IMR-90 (cell line): ENCODE data around the gene GOLT1B. TPM values are rescaled to one million over a fixed set of nuclear protein-coding genes. Genes with fewer than 3 reads are reported as not detected.

Experiments
- ATAC-seq: fragments of 200-7000 bp; cut with Tn5 transposase; 2 replicates; pipeline ENCODE4 v1.9.1; 2020; ENCODE audit warnings: low read depth, mild to moderate bottlenecking, moderate library complexity
- BruUV-seq: library from RNA; stranded (reverse); fragments of 400-500 nt; replicated peaks from 2 replicates; lab custom pipeline; 2021; lab: Mats Ljungman, UMichigan
- CTCF ChIA-PET: fragments of 300-600 bp; formaldehyde crosslinking; extraction: SDS; loops from one replicate; lab custom pipeline; 2021; ENCODE audit warnings: antibody characterized with exemption; lab: Yijun Ruan, JAX
- POLR2A ChIA-PET: fragments of 300-600 bp; sonication (Branson Sonifier 250); formaldehyde crosslinking; loops from one replicate; lab custom pipeline; 2022; ENCODE audit warnings: antibody characterized with exemption; ENCODE audit not compliant: unreplicated experiment; lab: Charles Lee
- DNase-seq: peaks from one replicate; pipeline ENCODE4 v3.0.0; 2013
- H2AFZ ChIP-seq: replicated peaks from 2 replicates; pipeline ENCODE3; 2013; ENCODE audit warnings: low read length, mild to moderate bottlenecking; ENCODE audit not compliant: poor library complexity
- H2AK5ac ChIP-seq: 2 replicates; pipeline ENCODE4 v1.6.1; 2013; ENCODE audit warnings: low read depth, low read length, inconsistent platforms
- H2AK9ac ChIP-seq: replicated peaks from 2 replicates; pipeline ENCODE3; 2013; ENCODE audit warnings: mild to moderate bottlenecking, low read depth, low read length, moderate library complexity; ENCODE audit not compliant: poor library complexity
- H2BK120ac ChIP-seq: 2 replicates; pipeline ENCODE4 v1.6.1; 2013; ENCODE audit warnings: low read depth, low read length, inconsistent platforms
- H2BK15ac ChIP-seq: 3 replicates; pipeline ENCODE4 v1.6.1; 2013; ENCODE audit warnings: low read depth, low read length, inconsistent platforms
- H2BK20ac ChIP-seq: 2 replicates; pipeline ENCODE4 v1.6.1; 2013; ENCODE audit warnings: low read depth, mild to moderate bottlenecking, inconsistent platforms, low read length, moderate library complexity
- H2BK5ac ChIP-seq: 2 replicates; pipeline ENCODE4 v1.6.1; 2013; ENCODE audit warnings: mild to moderate bottlenecking, low read depth, low read length, inconsistent platforms; ENCODE audit not compliant: poor library complexity, severe bottlenecking
- H3K14ac ChIP-seq: replicated peaks from 2 replicates; pipeline ENCODE4 v1.6.1; 2013; ENCODE audit warnings: low read depth, low read length, inconsistent platforms
- H3K18ac ChIP-seq: 2 replicates; pipeline ENCODE4 v1.6.1; 2013; ENCODE audit warnings: low read depth, low read length, control low read depth
- H3K23ac ChIP-seq: 2 replicates; pipeline ENCODE4 v1.6.1; 2013; ENCODE audit warnings: low read depth, low read length, inconsistent platforms
- H3K27ac ChIP-seq: 2 replicates; pipeline ENCODE4 v1.5.1; 2013; ENCODE audit warnings: mild to moderate bottlenecking, control low read depth, low read length; ENCODE audit not compliant: insufficient read depth
- H3K27me3 ChIP-seq: 2 replicates; pipeline ENCODE4 v1.6.1; 2013; ENCODE audit warnings: low read length; ENCODE audit not compliant: control insufficient read depth, insufficient read depth
- H3K36me3 ChIP-seq: 2 replicates; pipeline ENCODE4 v1.6.1; 2013; ENCODE audit warnings: low read length, mixed read lengths; ENCODE audit not compliant: control insufficient read depth, insufficient read depth
- H3K4ac ChIP-seq: 2 replicates; pipeline ENCODE4 v1.6.1; 2013; ENCODE audit warnings: low read depth, low read length, inconsistent platforms
- H3K4me1 ChIP-seq: 2 replicates; pipeline ENCODE4 v1.6.1; 2013; ENCODE audit warnings: low read length, mixed read lengths; ENCODE audit not compliant: control insufficient read depth, insufficient read depth
- H3K4me2 ChIP-seq: 2 replicates; pipeline ENCODE4 v1.6.1; 2013; ENCODE audit warnings: low read depth, mild to moderate bottlenecking, control low read depth, low read length, moderate library complexity
- H3K4me3 ChIP-seq: 2 replicates; pipeline ENCODE4 v1.5.1; 2013; ENCODE audit warnings: low read depth, mild to moderate bottlenecking, control low read depth, low read length, moderate library complexity; ENCODE audit not compliant: insufficient read depth
- H3K56ac ChIP-seq: 2 replicates; pipeline ENCODE4 v1.6.1; 2013; ENCODE audit warnings: low read length, inconsistent platforms; ENCODE audit not compliant: insufficient read depth; ENCODE audit errors: extremely low read depth
- H3K79me1 ChIP-seq, 2 experiments: 2 replicates each; pipeline ENCODE4 v1.6.1; 2013; ENCODE audit warnings: low read length in 2 of 2, inconsistent platforms in 1 of 2, low read depth in 1 of 2
- H3K9ac ChIP-seq: 2 replicates; pipeline ENCODE4 v1.6.1; 2013; ENCODE audit warnings: low read depth, low read length, control low read depth
- H3K9me1 ChIP-seq: 2 replicates; pipeline ENCODE4 v1.6.1; 2013; ENCODE audit warnings: low read length, inconsistent platforms; ENCODE audit not compliant: insufficient read depth
- H3K9me3 ChIP-seq: 2 replicates; pipeline ENCODE4 v1.6.1; 2013; ENCODE audit warnings: low read length; ENCODE audit not compliant: control insufficient read depth, insufficient read depth
- H4K20me1 ChIP-seq: 2 replicates; pipeline ENCODE4 v1.6.1; 2013; ENCODE audit warnings: low read length, inconsistent platforms; ENCODE audit not compliant: insufficient read depth
- H4K5ac ChIP-seq: 2 replicates; pipeline ENCODE4 v1.6.1; 2013; ENCODE audit warnings: mild to moderate bottlenecking, low read depth, low read length, control low read depth
- H4K8ac ChIP-seq, 2 experiments: 2 replicates each; pipeline ENCODE4 v1.6.1; 2013; ENCODE audit warnings: low read depth in 2 of 2, low read length in 2 of 2, control low read depth in 1 of 2, inconsistent platforms in 1 of 2
- H4K91ac ChIP-seq: 2 replicates; pipeline ENCODE4 v1.6.1; 2013; ENCODE audit warnings: low read depth, low read length, inconsistent platforms; ENCODE audit not compliant: insufficient read depth
- BHLHE40 ChIP-seq: fragments of 150-350 bp; IDR thresholded peaks from 2 replicates; pipeline ENCODE4 v1.6.1; 2016; ENCODE audit warnings: mild to moderate bottlenecking, low read depth, low read length
- CEBPB ChIP-seq: IDR thresholded peaks from 2 replicates; pipeline ENCODE4 v1.6.1; 2012; ENCODE audit warnings: low read depth, low read length, improper control_type of control experiment
- NFE2L2 ChIP-seq: fragments of 150-350 bp; IDR thresholded peaks from 2 replicates; pipeline ENCODE4 v1.6.1; 2016; ENCODE audit warnings: low read depth, mild to moderate bottlenecking, low read length
- RFX5 ChIP-seq: IDR thresholded peaks from 2 replicates; pipeline ENCODE4 v1.8.0; 2012; ENCODE audit warnings: low read depth, mild to moderate bottlenecking, low read length, moderate library complexity
- WGBS, 2 experiments: methylation state at CpG; one replicate each; pipeline versions ENCODE4 v1.1.5 to v1.1.7; 2013; ENCODE audit warnings: missing lambda C conversion rate in 2 of 2; ENCODE audit not compliant: insufficient read length in 1 of 2; ENCODE audit errors: extremely low coverage in 2 of 2; 5-methylcytosine and 5-hydroxymethylcytosine counted together
- dilution Hi-C: fragments of 300-500 bp; cut with HindIII; formaldehyde crosslinking; loops from one replicate; pipeline ENCODE4 v1.14.3; 2018; ENCODE audit warnings: low sequenced_read_pairs; ENCODE audit not compliant: unreplicated experiment
- in situ Hi-C: fragments of 300-500 bp; cut with MboI; formaldehyde crosslinking; loops from 3 replicates; pipeline ENCODE4 v1.14.3; 2019; ENCODE audit warnings: low sequenced_read_pairs, inconsistent platforms, mixed read lengths
- intact Hi-C: fragments of 100-400 bp; cut with micrococcal nuclease; formaldehyde crosslinking; loops from 2 replicates; pipeline ENCODE4 v1.10.0; 2022
- polyA plus RNA-seq, 3 experiments: library from polyadenylated mRNA; depleted of rRNA; stranded (reverse); fragments of >200 nt; gene quantifications; 2 replicates each; pipeline ENCODE4 v1.2.3, GENCODE V29; 2012; ENCODE audit warnings: low replicate concordance in 1 of 3
- total RNA-seq: library from RNA; depleted of rRNA; stranded (reverse); fragments of >200 nt; gene quantifications from 2 replicates; pipeline ENCODE4 v1.2.3, GENCODE V29; 2012

GOLT1B gene
- total and polyA plus RNA-seq, 2 of the 4 experiments (the other 2 are of a cell fraction), result 27.2 to 50.5 TPM

GRCh38 chr12:21566223-21566906, 64.8 kb downstream of the GOLT1B start:
- no peak overlapping the region for H3K4me2 ChIP-seq
- no peaks in the 10 kb centered on the region for H3K9me1 ChIP-seq
- H2BK20ac ChIP-seq, result no peak overlapping the region
- TF ChIP-seq NFE2L2 (no peak), CEBPB (no peak), BHLHE40 (no peak), RFX5 (no peak)
- H3K14ac ChIP-seq, result no peak overlapping the region
- H3K79me1 ChIP-seq, result no peaks in the 10 kb centered on the region
- no peak overlapping the region for H4K8ac ChIP-seq
- dilution Hi-C loops (no loop called here), in situ Hi-C loops (no loop called here), intact Hi-C loops (no loop called here)
- DNase-seq (no peak), ATAC-seq (no peak)
- no peak overlapping the region for H2AK5ac ChIP-seq
- H3K18ac ChIP-seq, result no peak overlapping the region
- H3K27ac ChIP-seq, result no peak overlapping the region
- H4K5ac ChIP-seq, result no peak overlapping the region
- H3K4me3 ChIP-seq, result no peak overlapping the region
- H2BK15ac ChIP-seq, result no peak overlapping the region
- no TSS peak for BruUV-seq
- no peak overlapping the region for H2BK120ac ChIP-seq
- no peaks in the 10 kb centered on the region for H3K27me3 ChIP-seq
- no peaks in the 10 kb centered on the region for H3K9me3 ChIP-seq
- H2AFZ ChIP-seq, result no peak overlapping the region
- H3K56ac ChIP-seq, result no peak overlapping the region
- H4K20me1 ChIP-seq, result no peaks in the 10 kb centered on the region
- H3K36me3 ChIP-seq, result no peaks in the 10 kb centered on the region
- no peak overlapping the region for H3K23ac ChIP-seq
- no peak overlapping the region for H3K9ac ChIP-seq
- CTCF ChIA-PET, result no interaction called here
- H3K4me1 ChIP-seq, result no peaks in the 10 kb centered on the region
- no CpG with 5 or more reads among the region's 5 CpGs for WGBS, 2 experiments
- no peak overlapping the region for H3K4ac ChIP-seq
- no peak overlapping the region for H2AK9ac ChIP-seq
- no peak overlapping the region for H4K91ac ChIP-seq
- POLR2A ChIA-PET, result no interaction called here
- no peak overlapping the region for H2BK5ac ChIP-seq
